NCI-H345 treated with DMSO at 0.1 percent for 48 hours (cell line): ENCODE data around the gene NANOS3.

Source experiments
- DNase-seq: peaks from one replicate; lab custom pipeline; 2025; ENCODE audit not compliant: unreplicated experiment; lab: John Stamatoyannopoulos, UW

NANOS3 gene

GRCh38 chr19:13884726-13885591 lies 8.0 kb downstream of the NANOS3 start:
- no peak for DNase-seq

GRCh38 chr19:13885826-13886365 lies 9.0 kb downstream of the NANOS3 start:
- no peak for DNase-seq

GRCh38 chr19:13887018-13887436 lies 10.1 kb downstream of the NANOS3 start:
- DNase-seq = no peak

GRCh38 chr19:13887517-13887916 lies 10.6 kb downstream of the NANOS3 start:
- no peak for DNase-seq

- no peak for DNase-seq
Observed at GRCh38 chr19:13888281-13888680, 11.3 kb downstream of the NANOS3 start.

GRCh38 chr19:13890136-13890535 lies 13.2 kb downstream of the NANOS3 start:
- no peak for DNase-seq

- DNase-seq = no peak
Observed at GRCh38 chr19:13892870-13893269, 15.9 kb downstream of the NANOS3 start.

- DNase-seq = no peak
Observed at GRCh38 chr19:13894552-13894951, 17.6 kb downstream of the NANOS3 start.

GRCh38 chr19:13896227-13896626 lies 19.3 kb downstream of the NANOS3 start:
- no peak for DNase-seq

- DNase-seq = no peak
Observed at GRCh38 chr19:13899393-13899792, 22.5 kb downstream of the NANOS3 start.

GRCh38 chr19:13899912-13900584 lies 23.1 kb downstream of the NANOS3 start:
- no peak for DNase-seq

- DNase-seq = no peak
Observed at GRCh38 chr19:13902993-13903555, 26.1 kb downstream of the NANOS3 start.

GRCh38 chr19:13905634-13906520 lies 28.9 kb downstream of the NANOS3 start, which contains the start of the genes BRME1 and CC2D1A:
Gene BRME1, minus strand, starts transcription at chr19:13906117. Its CDS starts 1,225 bp downstream, at chr19:13904892.
Gene CC2D1A, plus strand, starts transcription at chr19:13906201. Its CDS starts 241 bp downstream, at chr19:13906442.
- peak; percentile 60 for DNase-seq

GRCh38 chr19:13906521-13906904 lies 29.6 kb downstream of the NANOS3 start:
- no peak for DNase-seq

GRCh38 chr19:13906910-13907309 lies 30.0 kb downstream of the NANOS3 start:
- DNase-seq = no peak

- DNase-seq = no peak
Observed at GRCh38 chr19:13908674-13909073, 31.7 kb downstream of the NANOS3 start.

GRCh38 chr19:13909430-13909829 lies 32.5 kb downstream of the NANOS3 start:
- no peak for DNase-seq

- DNase-seq = no peak
Observed at GRCh38 chr19:13913352-13913751, 36.4 kb downstream of the NANOS3 start.

- DNase-seq = no peak
Observed at GRCh38 chr19:13914777-13915176, 37.8 kb downstream of the NANOS3 start.

- no peak for DNase-seq
Observed at GRCh38 chr19:13917888-13918406, 41.0 kb downstream of the NANOS3 start.
